Skin of body (tissue), 2 donors: ENCODE measurements around the gene ZFPM1. TPM values are rescaled to one million over a fixed set of nuclear protein-coding genes. Genes with fewer than 3 reads are reported as not detected.
"Not testable (repeated sequence)": the region's sequence is repeated elsewhere in the genome, so short reads cannot be mapped to it uniquely, and the experiment has no call there.

Source experiments
- DNase-seq: peaks from one replicate; lab custom pipeline; 2025; lab: John Stamatoyannopoulos, UW
- total RNA-seq: library from RNA; depleted of rRNA; stranded (reverse); fragments of >200 nt; gene quantifications from one replicate; pipeline ENCODE4 v1.2.3, GENCODE V29; 2014

ZFPM1 gene
- total RNA-seq, 1 donor from 2014 or later, result 0.69 TPM

DNA sequence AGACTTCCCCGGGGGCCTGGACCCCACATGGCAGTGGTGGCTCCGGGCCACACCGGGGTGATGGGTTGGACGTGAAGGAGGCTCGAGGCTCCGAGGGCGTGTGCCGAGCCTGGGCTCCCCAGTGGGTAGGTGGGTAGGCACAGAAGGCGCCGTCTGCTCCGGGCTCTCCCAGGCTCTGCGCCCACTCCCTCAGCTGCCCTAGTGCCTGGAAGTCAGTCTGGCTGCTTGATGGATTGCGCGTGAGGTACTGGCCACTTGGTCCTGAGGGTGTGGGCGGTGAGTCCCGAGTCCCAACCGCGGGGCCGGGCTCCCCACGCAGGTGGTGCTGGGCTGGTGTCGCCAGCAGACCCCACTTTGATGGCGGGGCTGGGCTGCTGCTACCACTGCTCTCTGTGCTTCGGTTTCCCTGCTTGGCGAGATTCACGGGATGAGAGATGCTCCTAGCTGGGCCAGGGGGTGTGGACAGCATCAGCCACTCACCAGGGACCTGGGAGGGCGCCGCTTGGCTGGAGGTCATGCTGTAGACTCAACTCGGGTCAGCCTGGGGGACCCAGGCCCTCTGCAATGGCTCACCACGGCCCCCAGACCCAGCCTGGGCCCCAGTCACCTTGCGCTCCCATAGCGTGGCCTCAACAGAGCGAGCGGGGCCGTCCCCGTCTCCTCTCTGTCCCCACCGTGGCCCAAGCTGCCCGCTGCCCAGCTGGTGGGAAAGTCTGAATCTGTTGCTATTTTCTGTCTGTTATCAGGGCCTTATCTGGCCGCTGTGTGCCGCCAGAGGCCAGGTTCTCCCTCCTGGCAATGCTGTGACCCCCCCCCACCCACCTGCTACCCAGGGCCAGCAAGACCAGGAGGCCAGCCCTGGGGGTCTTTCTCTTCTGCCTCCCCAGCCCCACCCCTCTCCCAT is 26.1 kb downstream of the ZFPM1 start:
- no peak for DNase-seq

GRCh38 chr16:88479793-88480760 is 27.0 kb downstream of the ZFPM1 start:
- no peak for DNase-seq

GRCh38 chr16:88480829-88481228 is 27.7 kb downstream of the ZFPM1 start:
- no peak for DNase-seq

DNA sequence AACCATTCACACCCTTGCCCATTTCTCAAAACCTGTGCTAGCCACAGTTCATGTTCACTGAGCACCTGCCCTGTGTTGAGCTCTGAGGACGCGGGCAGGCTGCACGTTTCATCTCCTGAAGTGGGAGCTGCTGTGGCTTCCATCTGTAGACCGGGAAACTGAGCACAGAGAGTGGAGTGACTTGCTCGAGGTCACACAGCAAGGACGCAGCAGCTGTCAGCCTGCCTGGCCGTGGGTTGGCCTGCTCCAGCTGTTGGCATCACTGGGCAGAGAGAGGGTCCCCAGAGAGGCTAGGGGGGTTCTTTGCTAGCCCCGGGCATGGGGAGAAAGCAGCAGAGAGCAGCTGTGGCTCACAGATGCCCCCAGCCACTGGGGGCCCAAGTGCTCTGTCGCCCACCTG is 28.8 kb downstream of the ZFPM1 start:
- DNase-seq, result no peak

DNA sequence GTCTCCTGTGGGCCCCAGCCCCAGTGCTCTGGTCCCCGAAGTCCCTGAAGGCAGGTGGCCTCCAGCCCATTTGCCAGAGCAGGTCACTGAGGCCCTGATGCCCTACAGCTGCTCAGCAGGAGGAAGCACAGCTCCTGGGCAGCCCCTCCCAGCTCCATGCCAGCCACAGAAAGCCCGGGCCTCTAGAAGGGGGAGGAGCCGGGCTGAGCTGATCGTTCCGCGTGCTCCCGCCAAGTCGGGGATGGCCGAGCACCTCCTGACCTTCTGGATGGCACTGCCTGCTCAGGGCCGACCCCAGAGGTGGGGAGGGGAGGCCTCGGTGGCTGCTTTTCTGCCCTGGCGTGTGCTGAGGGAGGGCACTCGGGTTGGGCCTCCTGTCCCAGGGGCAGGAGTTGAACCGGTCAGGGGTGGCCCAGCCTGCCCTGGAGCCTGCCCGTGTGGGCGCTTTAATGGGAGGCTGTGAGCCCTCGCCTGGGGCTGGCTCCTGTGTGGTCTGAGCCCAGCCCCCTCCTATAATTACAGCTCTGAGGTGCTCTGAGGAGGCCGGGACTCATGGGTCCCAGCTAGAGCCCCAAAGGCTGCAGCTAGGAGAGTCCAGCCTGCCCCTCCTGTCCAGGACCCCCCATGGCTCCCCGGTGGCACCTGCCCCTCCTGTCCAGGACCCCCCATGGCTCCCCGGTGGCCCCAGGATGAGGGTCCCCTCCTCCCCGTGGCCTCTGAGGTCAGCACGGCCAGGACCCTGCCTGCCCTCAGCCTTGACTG is 29.7 kb downstream of the ZFPM1 start:
- DNase-seq, result no peak

DNA sequence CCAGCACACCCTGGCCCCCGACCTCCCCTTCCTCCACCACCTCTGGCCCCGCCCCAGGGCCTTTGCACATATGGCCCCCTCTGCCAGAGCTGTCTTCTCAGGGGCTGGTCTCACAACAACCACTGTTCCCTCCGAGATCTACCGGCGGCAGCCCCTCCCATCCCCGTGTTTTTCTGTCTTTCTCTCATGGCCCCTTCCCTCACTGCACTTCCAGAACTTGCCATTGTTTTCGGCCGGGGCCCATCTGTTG is 30.2 kb downstream of the ZFPM1 start:
- no peak for DNase-seq

- no peak for DNase-seq
Observed at GRCh38 chr16:88484505-88485365, 31.7 kb downstream of the ZFPM1 start.

DNA sequence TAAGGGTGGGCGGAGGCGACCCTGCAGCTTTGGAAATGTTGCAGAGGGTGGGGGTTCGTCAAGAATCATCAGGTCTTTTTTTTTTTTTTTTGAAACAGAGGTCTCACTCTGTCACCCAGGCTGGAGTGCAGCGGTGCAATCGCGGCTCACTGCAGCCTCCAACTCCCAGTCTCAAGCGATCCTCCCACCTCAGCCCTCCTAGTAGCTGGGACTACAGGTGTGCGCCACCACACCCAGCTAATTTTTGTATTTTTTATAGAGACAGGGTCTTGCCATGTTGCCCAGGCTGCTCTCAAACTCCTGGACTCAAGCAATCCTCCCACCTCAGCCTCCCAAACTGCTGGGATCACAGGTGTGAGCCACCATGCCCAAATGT is 32.3 kb downstream of the ZFPM1 start:
- not testable (repeated sequence) for DNase-seq

GRCh38 chr16:88486398-88487123 is 33.5 kb downstream of the ZFPM1 start:
- DNase-seq, result no peak

DNA sequence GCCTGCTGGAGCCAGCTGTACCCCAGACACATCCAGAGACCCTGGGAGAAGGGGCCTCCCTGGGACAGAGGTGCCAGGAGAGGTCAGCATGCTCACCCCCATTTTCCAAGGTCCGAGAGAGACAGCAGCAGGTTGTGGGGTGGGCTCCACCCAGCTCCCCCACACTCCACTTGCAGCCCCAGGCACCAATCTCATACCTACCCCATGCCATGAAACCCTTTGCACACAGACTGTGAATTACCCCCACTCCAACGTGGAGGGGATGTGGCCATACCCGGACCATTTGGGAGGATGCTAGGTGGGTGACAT is 34.0 kb downstream of the ZFPM1 start:
- no peak for DNase-seq

GRCh38 chr16:88487920-88488851 is 35.1 kb downstream of the ZFPM1 start:
- no peak for DNase-seq

DNA sequence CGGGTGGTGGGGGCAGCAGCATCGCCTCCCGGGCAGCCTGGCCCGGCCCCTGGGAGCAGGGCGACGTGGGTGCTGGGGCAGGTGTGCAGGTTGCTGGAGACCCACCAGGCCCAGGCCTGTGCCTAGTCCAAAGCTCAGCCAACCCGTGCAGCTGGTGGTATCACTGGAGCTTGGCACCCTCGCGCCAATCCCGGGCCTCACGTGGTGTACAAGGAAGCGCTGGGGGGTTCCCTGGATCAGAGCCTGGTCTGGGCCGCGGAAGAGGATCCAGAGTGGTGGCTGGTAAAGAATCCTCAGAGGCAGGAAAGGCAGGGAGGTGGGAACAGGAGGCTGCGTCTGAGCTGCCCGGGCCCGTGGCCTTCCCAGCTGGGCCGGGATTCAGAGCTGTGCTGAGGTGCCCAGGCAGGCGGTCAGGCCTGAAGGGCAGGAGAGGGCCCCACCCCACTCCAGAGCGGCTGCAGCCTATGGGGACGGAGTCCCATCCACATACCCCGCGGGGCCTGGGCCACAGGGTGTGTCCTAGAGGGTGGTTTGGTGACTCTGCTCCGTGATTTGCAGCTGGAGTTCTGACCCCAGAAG is 36.2 kb downstream of the ZFPM1 start:
- DNase-seq, result no peak

GRCh38 chr16:88491001-88491559 is 38.0 kb downstream of the ZFPM1 start:
- DNase-seq, result no peak

DNA sequence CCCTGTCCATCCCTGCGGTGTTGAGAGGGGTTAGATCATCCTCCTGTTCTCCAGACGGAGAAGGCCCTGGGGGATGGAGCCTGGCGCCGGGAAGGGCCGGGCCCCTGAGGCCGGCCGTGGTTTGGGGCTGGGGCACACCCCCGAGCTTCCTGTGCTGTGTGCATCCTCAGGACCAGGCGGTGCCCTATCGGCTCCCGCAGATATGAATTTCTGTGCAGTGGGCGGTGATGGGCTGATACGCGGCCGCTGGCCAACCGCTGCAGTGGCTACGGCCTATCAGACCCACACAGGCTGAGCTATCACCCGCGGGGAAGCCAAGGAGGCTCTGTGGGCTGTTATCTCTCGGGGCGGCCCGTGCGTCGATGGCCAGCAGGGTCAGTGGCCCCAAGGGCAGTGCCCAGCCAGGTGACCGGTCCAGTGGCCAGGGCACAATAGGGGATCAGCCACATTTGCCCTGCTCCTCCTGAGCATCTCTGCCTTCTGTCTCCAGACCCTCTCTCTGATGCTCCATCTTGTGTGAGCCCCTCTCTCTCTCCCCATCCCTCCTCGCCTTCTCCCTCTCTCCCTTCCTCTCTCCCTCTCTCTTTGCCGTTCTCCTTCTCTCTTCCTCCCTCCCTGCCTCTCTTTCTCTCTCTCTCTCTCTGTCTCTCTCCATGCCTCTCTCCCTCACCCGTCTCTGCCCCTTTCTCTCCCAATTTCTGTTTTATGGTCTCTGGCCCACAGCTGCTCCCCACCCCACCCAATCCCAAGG is 38.7 kb downstream of the ZFPM1 start:
- DNase-seq, result no peak

- no peak for DNase-seq
Observed at GRCh38 chr16:88493879-88494278, 40.8 kb downstream of the ZFPM1 start.

DNA sequence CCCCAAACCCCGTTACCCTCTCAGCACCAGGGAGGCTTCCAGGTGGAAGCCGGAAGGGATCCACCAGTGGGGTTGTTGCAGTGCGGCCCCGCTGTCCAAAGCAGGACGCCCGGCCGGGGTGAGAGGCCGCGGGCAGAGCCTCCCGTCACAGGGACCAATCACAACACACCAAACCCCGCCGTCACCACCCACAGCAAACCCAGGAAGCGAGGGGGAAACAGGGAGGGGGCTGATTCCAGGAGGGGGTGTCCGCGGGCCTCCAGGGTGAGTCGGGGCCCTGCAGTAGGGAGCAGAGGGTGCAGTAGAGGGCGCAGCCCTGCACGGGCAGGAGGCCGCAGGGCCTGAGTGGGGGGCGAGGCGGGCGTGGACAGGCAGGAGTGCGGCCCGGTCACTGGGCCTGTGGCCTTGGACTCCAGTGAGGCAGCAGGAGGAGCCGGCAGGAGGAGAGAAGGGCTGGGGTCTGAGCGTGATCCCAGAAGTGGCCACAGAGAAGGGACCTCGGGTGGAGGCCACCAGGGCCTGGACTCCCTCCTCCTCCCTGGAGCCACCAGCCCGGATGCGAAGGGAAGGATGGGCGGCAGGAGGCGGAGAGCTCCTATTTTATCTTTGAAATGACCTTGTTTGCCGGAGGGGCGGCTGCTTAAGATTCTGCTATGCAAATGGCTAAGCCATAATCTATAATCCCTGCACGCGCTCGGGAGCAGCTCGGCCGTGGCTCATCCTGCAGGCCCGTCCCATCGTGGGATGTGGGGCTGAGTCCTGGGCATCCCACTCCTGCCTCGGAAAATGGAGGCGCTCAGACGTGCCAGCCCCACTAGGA is 41.5 kb downstream of the ZFPM1 start:
- DNase-seq, result no peak

DNA sequence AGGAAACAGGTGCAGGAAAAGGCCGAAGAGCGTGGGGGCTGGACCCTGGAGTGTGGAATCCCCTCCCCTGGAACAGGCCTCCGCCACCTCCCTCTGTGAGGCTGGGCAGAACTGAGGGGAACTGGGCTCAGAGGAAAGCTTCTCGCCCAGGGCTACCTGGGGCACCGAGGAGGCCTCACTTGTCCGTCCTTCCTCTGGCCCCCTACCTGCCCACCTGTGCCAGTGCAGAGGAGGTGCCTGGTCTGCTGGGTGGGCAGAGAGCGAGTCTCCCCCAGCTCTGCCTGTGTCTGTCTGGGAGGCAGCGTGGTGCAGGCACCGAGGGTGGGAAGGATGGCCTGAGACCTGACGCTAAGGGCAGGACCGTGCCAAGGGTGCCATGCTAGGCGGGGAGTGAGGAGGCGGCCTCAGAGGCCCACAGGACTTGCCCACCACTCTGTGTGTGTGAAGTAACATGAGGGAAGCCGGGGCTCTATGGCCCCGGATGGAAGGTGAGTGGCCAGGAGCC is 42.2 kb downstream of the ZFPM1 start:
- no peak for DNase-seq
